ENCODE data around the gene MBNL3.
A peak's percentile ranks its signal among the peaks of the same experiment; 100 is the strongest.

- TF ChIP-seq CTCF (IDR thresholded peaks at IDR 0.05 in 2 of 3, conservative IDR thresholded peaks at IDR 0.05 in 1 of 3; ENCODE audit: borderline replicate concordance in 1 of 3, insufficient read depth in 1 of 3, low read depth in 2 of 3, low read length in 2 of 3) (peak in 2 of 3 experiments; percentile 39 to 46; a peak in 4 of 6 replicates), REST (IDR thresholded peaks at IDR 0.05; ENCODE audit: low read depth) (no peak), SIN3A (IDR thresholded peaks at IDR 0.05; ENCODE audit: low read depth) (no peak), POLR2A (IDR thresholded peaks at IDR 0.05; ENCODE audit: borderline replicate concordance, extremely low read depth, insufficient read depth, insufficient read length) (no peak), RAD21 (IDR thresholded peaks at IDR 0.05; ENCODE audit: low read depth) (no peak), EZH2phosphoT487 (IDR thresholded peaks at IDR 0.05; ENCODE audit: borderline replicate concordance) (no peak), JUND (IDR thresholded peaks at IDR 0.05) (no peak), MAX (IDR thresholded peaks at IDR 0.05) (no peak), CBX3 (IDR thresholded peaks at IDR 0.05; ENCODE audit: low read depth) (no peak), EZH2 (IDR thresholded peaks at IDR 0.05) (no peak), ZBTB33 (IDR thresholded peaks at IDR 0.05; ENCODE audit: extremely low read depth, insufficient replicate concordance, low read length) (no peak), SP1 (IDR thresholded peaks at IDR 0.05; ENCODE audit: low read depth) (no peak), ATF3 (IDR thresholded peaks at IDR 0.05) (no peak), POLR2AphosphoS5 (IDR thresholded peaks at IDR 0.05; ENCODE audit: low read depth, low read length) (no peak)
Measured at GRCh38 chrX:132375941-132376340, 112.9 kb downstream of the MBNL3 start.

Data from HCT116 (cell line).